ENCODE results near the gene CD109.
A peak's percentile ranks its signal among the peaks of the same experiment; 100 is the strongest.

The CD109 gene

GRCh38 chr6:73858376-73858775 is 162.4 kb downstream of the CD109 start:
- Histone ChIP-seq H2BK120ac (ENCODE audit: low read depth, low read length) (no peak overlapping the region), H2BK15ac (ENCODE audit: low read length) (no peak overlapping the region), H4K8ac (ENCODE audit: low read depth, low read length) (no peak overlapping the region), H3K4me2 (ENCODE audit: insufficient read depth, low read length, poor library complexity, severe bottlenecking) (no peak overlapping the region), H3K27ac (replicated peaks; ENCODE audit: low read length) (no peak overlapping the region), H2BK5ac (ENCODE audit: low read length) (no peak overlapping the region), H4K91ac (ENCODE audit: low read depth, low read length, poor library complexity) (no peak overlapping the region), H2AK5ac (ENCODE audit: low read depth, low read length) (no peak overlapping the region), H3K36me3 (replicated peaks in 1 of 2; ENCODE audit: control insufficient read depth in 2 of 2, insufficient read depth in 2 of 2, low read length in 2 of 2) (no peaks in the 10 kb centered on the region), H3K14ac (ENCODE audit: low read length) (no peak overlapping the region), H3K79me1 (ENCODE audit: low read depth, low read length) (no peaks in the 10 kb centered on the region), H3K9ac (ENCODE audit: low read depth, low read length, poor library complexity) (no peak overlapping the region), H3K4me3 (ENCODE audit: low read length in 2 of 2) (no peak overlapping the region), H3K9me3 (replicated peaks in 1 of 2; ENCODE audit: control insufficient read depth in 2 of 2, insufficient read depth in 1 of 2, low read depth in 1 of 2, low read length in 2 of 2) (no peaks in the 10 kb centered on the region), H3K4me1 (ENCODE audit: control insufficient read depth in 2 of 2, insufficient read depth in 1 of 2, low read depth in 1 of 2, low read length in 2 of 2) (no peaks in the 10 kb centered on the region), H2BK12ac (ENCODE audit: low read length) (no peak overlapping the region), H3K27me3 (ENCODE audit: control insufficient read depth in 3 of 3, insufficient read depth in 3 of 3, low read depth in 1 of 3, low read length in 3 of 3) (no peaks in the 10 kb centered on the region), H3K4ac (ENCODE audit: low read length) (no peak overlapping the region), H3K23ac (ENCODE audit: low read depth, low read length, poor library complexity) (no peak overlapping the region), H2AFZ (ENCODE audit: low read length) (no peak overlapping the region), H3K18ac (ENCODE audit: low read length) (no peak overlapping the region)
- no peak for DNase-seq (ENCODE audit: low spot score)
- no CpG with 5 or more reads among the region's 1 CpG for WGBS, 2 donors (ENCODE audit: extremely low coverage in 2 of 2, insufficient read length in 2 of 2, insufficient replicate concordance in 1 of 2)

- no peak overlapping the region for H3K9ac ChIP-seq (ENCODE audit: low read depth, low read length, poor library complexity)
- H2BK15ac ChIP-seq (ENCODE audit: low read length), result no peak overlapping the region
- H2AFZ ChIP-seq (ENCODE audit: low read length), result no peak overlapping the region
- DNase-seq (ENCODE audit: low spot score), result no peak
- H3K4ac ChIP-seq (ENCODE audit: low read length), result no peak overlapping the region
- H3K23ac ChIP-seq (ENCODE audit: low read depth, low read length, poor library complexity), result no peak overlapping the region
- no peak overlapping the region for H4K91ac ChIP-seq (ENCODE audit: low read depth, low read length, poor library complexity)
- H3K79me1 ChIP-seq (ENCODE audit: low read depth, low read length), result no peaks in the 10 kb centered on the region
- H3K4me2 ChIP-seq (ENCODE audit: insufficient read depth, low read length, poor library complexity, severe bottlenecking), result no peak overlapping the region
- H2BK12ac ChIP-seq (ENCODE audit: low read length), result no peak overlapping the region
- H3K27me3 ChIP-seq (ENCODE audit: control insufficient read depth in 3 of 3, insufficient read depth in 3 of 3, low read depth in 1 of 3, low read length in 3 of 3), result no peaks in the 10 kb centered on the region
- H3K36me3 ChIP-seq (replicated peaks in 1 of 2; ENCODE audit: control insufficient read depth in 2 of 2, insufficient read depth in 2 of 2, low read length in 2 of 2), result no peaks in the 10 kb centered on the region
- no peak overlapping the region for H3K4me3 ChIP-seq (ENCODE audit: low read length in 2 of 2)
- H4K8ac ChIP-seq (ENCODE audit: low read depth, low read length), result no peak overlapping the region
- no peak overlapping the region for H2BK120ac ChIP-seq (ENCODE audit: low read depth, low read length)
- no peaks in the 10 kb centered on the region for H3K4me1 ChIP-seq (ENCODE audit: control insufficient read depth in 2 of 2, insufficient read depth in 1 of 2, low read depth in 1 of 2, low read length in 2 of 2)
- no peak overlapping the region for H3K18ac ChIP-seq (ENCODE audit: low read length)
- no peak overlapping the region for H3K27ac ChIP-seq (replicated peaks; ENCODE audit: low read length)
- no CpG with 5 or more reads among the region's 1 CpG for WGBS, 2 donors (ENCODE audit: extremely low coverage in 2 of 2, insufficient read length in 2 of 2, insufficient replicate concordance in 1 of 2)
- H2BK5ac ChIP-seq (ENCODE audit: low read length), result no peak overlapping the region
- H3K9me3 ChIP-seq (replicated peaks in 1 of 2; ENCODE audit: control insufficient read depth in 2 of 2, insufficient read depth in 1 of 2, low read depth in 1 of 2, low read length in 2 of 2), result no peaks in the 10 kb centered on the region
- H3K14ac ChIP-seq (ENCODE audit: low read length), result no peak overlapping the region
- no peak overlapping the region for H2AK5ac ChIP-seq (ENCODE audit: low read depth, low read length)
Observed at GRCh38 chr6:73860303-73860702, 164.3 kb downstream of the CD109 start.

GRCh38 chr6:73866305-73866704 is 170.3 kb downstream of the CD109 start:
- Histone ChIP-seq H3K4me3 (ENCODE audit: low read length in 2 of 2) (no peak overlapping the region), H3K4ac (ENCODE audit: low read length) (no peak overlapping the region), H3K18ac (ENCODE audit: low read length) (no peak overlapping the region), H3K14ac (ENCODE audit: low read length) (no peak overlapping the region), H3K4me1 (ENCODE audit: control insufficient read depth in 2 of 2, insufficient read depth in 1 of 2, low read depth in 1 of 2, low read length in 2 of 2) (no peaks in the 10 kb centered on the region), H3K27me3 (ENCODE audit: control insufficient read depth in 3 of 3, insufficient read depth in 3 of 3, low read depth in 1 of 3, low read length in 3 of 3) (no peaks in the 10 kb centered on the region), H2BK120ac (ENCODE audit: low read depth, low read length) (no peak overlapping the region), H2AK5ac (ENCODE audit: low read depth, low read length) (no peak overlapping the region), H3K27ac (replicated peaks; ENCODE audit: low read length) (no peak overlapping the region), H3K23ac (ENCODE audit: low read depth, low read length, poor library complexity) (no peak overlapping the region), H3K79me1 (ENCODE audit: low read depth, low read length) (no peaks in the 10 kb centered on the region), H4K91ac (ENCODE audit: low read depth, low read length, poor library complexity) (no peak overlapping the region), H3K4me2 (ENCODE audit: insufficient read depth, low read length, poor library complexity, severe bottlenecking) (no peak overlapping the region), H4K8ac (ENCODE audit: low read depth, low read length) (no peak overlapping the region), H2BK15ac (ENCODE audit: low read length) (no peak overlapping the region), H2BK12ac (ENCODE audit: low read length) (no peak overlapping the region), H2AFZ (ENCODE audit: low read length) (no peak overlapping the region), H3K9ac (ENCODE audit: low read depth, low read length, poor library complexity) (no peak overlapping the region), H3K36me3 (replicated peaks in 1 of 2; ENCODE audit: control insufficient read depth in 2 of 2, insufficient read depth in 2 of 2, low read length in 2 of 2) (no peaks in the 10 kb centered on the region), H2BK5ac (ENCODE audit: low read length) (no peak overlapping the region), H3K9me3 (replicated peaks in 1 of 2; ENCODE audit: control insufficient read depth in 2 of 2, insufficient read depth in 1 of 2, low read depth in 1 of 2, low read length in 2 of 2) (no peaks in the 10 kb centered on the region)
- no peak for DNase-seq (ENCODE audit: low spot score)

DNA sequence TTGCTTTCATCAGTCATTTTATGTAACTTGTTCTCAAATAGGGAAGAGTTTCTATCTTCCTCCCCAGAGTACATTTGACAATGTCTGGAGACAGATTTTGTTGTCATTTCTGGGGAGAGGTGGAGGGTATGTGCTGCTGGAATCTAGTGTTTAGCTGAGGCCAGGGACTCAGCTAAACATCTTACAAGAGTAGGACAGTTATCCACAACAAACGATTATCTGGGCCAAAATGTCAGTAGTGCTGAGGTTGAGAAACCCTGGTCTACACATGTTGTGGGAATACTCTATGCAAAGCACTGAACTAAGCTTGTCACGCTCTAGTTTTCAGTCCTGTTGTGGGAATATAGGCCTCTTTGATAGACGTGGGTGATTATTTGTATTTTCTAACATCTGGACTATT is 171.4 kb downstream of the CD109 start:
- Histone ChIP-seq H4K8ac (ENCODE audit: low read depth, low read length) (no peak overlapping the region), H2AK5ac (ENCODE audit: low read depth, low read length) (no peak overlapping the region), H3K4me1 (ENCODE audit: control insufficient read depth in 2 of 2, insufficient read depth in 1 of 2, low read depth in 1 of 2, low read length in 2 of 2) (no peaks in the 10 kb centered on the region), H3K9ac (ENCODE audit: low read depth, low read length, poor library complexity) (no peak overlapping the region), H3K4ac (ENCODE audit: low read length) (no peak overlapping the region), H2BK12ac (ENCODE audit: low read length) (no peak overlapping the region), H3K14ac (ENCODE audit: low read length) (no peak overlapping the region), H2BK120ac (ENCODE audit: low read depth, low read length) (no peak overlapping the region), H3K4me3 (ENCODE audit: low read length in 2 of 2) (no peak overlapping the region), H3K9me3 (replicated peaks in 1 of 2; ENCODE audit: control insufficient read depth in 2 of 2, insufficient read depth in 1 of 2, low read depth in 1 of 2, low read length in 2 of 2) (no peaks in the 10 kb centered on the region), H3K27ac (replicated peaks; ENCODE audit: low read length) (no peak overlapping the region), H3K4me2 (ENCODE audit: insufficient read depth, low read length, poor library complexity, severe bottlenecking) (no peak overlapping the region), H2AFZ (ENCODE audit: low read length) (no peak overlapping the region), H2BK15ac (ENCODE audit: low read length) (no peak overlapping the region), H3K36me3 (replicated peaks in 1 of 2; ENCODE audit: control insufficient read depth in 2 of 2, insufficient read depth in 2 of 2, low read length in 2 of 2) (no peaks in the 10 kb centered on the region), H2BK5ac (ENCODE audit: low read length) (no peak overlapping the region), H3K27me3 (ENCODE audit: control insufficient read depth in 3 of 3, insufficient read depth in 3 of 3, low read depth in 1 of 3, low read length in 3 of 3) (no peaks in the 10 kb centered on the region), H3K18ac (ENCODE audit: low read length) (no peak overlapping the region), H4K91ac (ENCODE audit: low read depth, low read length, poor library complexity) (peak overlapping the region; percentile 30), H3K79me1 (ENCODE audit: low read depth, low read length) (no peaks in the 10 kb centered on the region), H3K23ac (ENCODE audit: low read depth, low read length, poor library complexity) (no peak overlapping the region)
- DNase-seq (ENCODE audit: low spot score), result no peak
- WGBS, 2 donors (ENCODE audit: extremely low coverage in 2 of 2, insufficient read length in 2 of 2, insufficient replicate concordance in 1 of 2), result no CpG with 5 or more reads among the region's 3 CpGs
